Brain pericyte (primary cell): ENCODE data around the gene ATP8A2.

Experiments
- DNase-seq: peaks from one replicate; pipeline ENCODE4 v3.0.0-alpha.2; 2012; ENCODE audit warnings: low read depth, low spot score

ATP8A2 gene

GRCh38 chr13:25384758-25385410, 13.1 kb downstream of the ATP8A2 start:
- no peak for DNase-seq

GRCh38 chr13:25391932-25392331, 20.2 kb downstream of the ATP8A2 start:
- no peak for DNase-seq

GRCh38 chr13:25394402-25395060, 22.8 kb downstream of the ATP8A2 start:
- no peak for DNase-seq

GRCh38 chr13:25397763-25398162, 26.0 kb downstream of the ATP8A2 start:
- no peak for DNase-seq

- DNase-seq = no peak
Measured at GRCh38 chr13:25400925-25401324, 29.2 kb downstream of the ATP8A2 start.

GRCh38 chr13:25401958-25402357, 30.2 kb downstream of the ATP8A2 start:
- no peak for DNase-seq

- DNase-seq = no peak
Measured at GRCh38 chr13:25406377-25406776, 34.6 kb downstream of the ATP8A2 start.

- no peak for DNase-seq
Measured at GRCh38 chr13:25409938-25410337, 38.2 kb downstream of the ATP8A2 start.

- no peak for DNase-seq
Measured at GRCh38 chr13:25415241-25415640, 43.5 kb downstream of the ATP8A2 start.

- DNase-seq = no peak
Measured at GRCh38 chr13:25417535-25417934, 45.8 kb downstream of the ATP8A2 start.

- no peak for DNase-seq
Measured at GRCh38 chr13:25420161-25420560, 48.4 kb downstream of the ATP8A2 start.

GRCh38 chr13:25421612-25422011, 49.8 kb downstream of the ATP8A2 start:
- no peak for DNase-seq

- DNase-seq = no peak
Measured at GRCh38 chr13:25422153-25422552, 50.4 kb downstream of the ATP8A2 start.

- no peak for DNase-seq
Measured at GRCh38 chr13:25423831-25424230, 52.1 kb downstream of the ATP8A2 start.

GRCh38 chr13:25429466-25429865, 57.7 kb downstream of the ATP8A2 start:
- no peak for DNase-seq

GRCh38 chr13:25432691-25433090, 60.9 kb downstream of the ATP8A2 start:
- no peak for DNase-seq

- DNase-seq = no peak
Measured at GRCh38 chr13:25440061-25440460, 68.3 kb downstream of the ATP8A2 start.

GRCh38 chr13:25446261-25446660, 74.5 kb downstream of the ATP8A2 start:
- no peak for DNase-seq

- no peak for DNase-seq
Measured at GRCh38 chr13:25447396-25447795, 75.6 kb downstream of the ATP8A2 start.

- DNase-seq = no peak
Measured at GRCh38 chr13:25453850-25454365, 82.1 kb downstream of the ATP8A2 start.

GRCh38 chr13:25455146-25455545, 83.4 kb downstream of the ATP8A2 start:
- DNase-seq = no peak

- DNase-seq = no peak
Measured at GRCh38 chr13:25457566-25457965, 85.8 kb downstream of the ATP8A2 start.
